HCT116 (cell line): ENCODE results near the gene SH3GL2. TPM values are rescaled to one million over a fixed set of nuclear protein-coding genes. Genes with fewer than 3 reads are reported as not detected.
"Not testable (repeated sequence)": the region's sequence is repeated elsewhere in the genome, so short reads cannot be mapped to it uniquely, and the experiment has no call there.

Experiments used
- ATAC-seq: fragments of 200-7000 bp; cut with Tn5 transposase; 2 replicates; pipeline ENCODE4 v1.9.1; 2020; ENCODE audit warnings: mild to moderate bottlenecking, moderate library complexity
- BruUV-seq: library from RNA; stranded (reverse); fragments of 400-500 nt; replicated peaks from 2 replicates; lab custom pipeline; 2021; lab: Mats Ljungman, UMichigan
- CTCF ChIA-PET: fragments of 300-600 bp; sonication (Branson Sonifier 250); formaldehyde crosslinking; loops from one replicate; lab custom pipeline; 2021; ENCODE audit warnings: antibody characterized with exemption; lab: Charles Lee
- POLR2A ChIA-PET: fragments of 300-600, 350-600 bp; sonication (Branson Sonifier 250); formaldehyde crosslinking; loops from one replicate; lab custom pipeline; 2021; ENCODE audit warnings: antibody characterized with exemption; lab: Charles Lee
- RAD21 ChIA-PET, 2 experiments: fragments of 300-600 bp; sonication (Branson Sonifier 250); formaldehyde crosslinking; loops; one replicate each; lab custom pipeline; 2023; ENCODE audit warnings: low total read pairs in 2 of 2; ENCODE audit not compliant: uncharacterized antibody in 2 of 2, unreplicated experiment in 2 of 2, low non-redundant PET in 1 of 2; lab: Charles Lee
- DNase-seq: peaks from one replicate; pipeline ENCODE4 v3.0.0-alpha.2; 2010; ENCODE audit warnings: low read depth, low spot score
- H2AFZ ChIP-seq: fragments of 200-600 bp; shearing (Covaris generic), sonication (generic); 2 replicates; pipeline ENCODE4 v1.6.1; 2017; ENCODE audit warnings: low read depth, mixed run types, mixed read lengths, antibody characterized with exemption, low read length; ENCODE audit not compliant: poor library complexity, severe bottlenecking
- H3K27ac ChIP-seq: 2 replicates; pipeline ENCODE4 v1.5.1; 2012; ENCODE audit warnings: low read depth, low read length
- H3K27me3 ChIP-seq: fragments of 200-600 bp; sonication (generic); 2 replicates; pipeline ENCODE4 v1.6.1; 2016; ENCODE audit warnings: mixed run types, low read length, mixed read lengths; ENCODE audit not compliant: insufficient read depth
- H3K36me3 ChIP-seq, 2 experiments: fragments of 200-500 bp in 1 of 2; fragments of 200-600 bp in 1 of 2; sonication (Bioruptor generic) in 1 of 2; sonication (generic) in 1 of 2; 2 replicates each; pipeline versions ENCODE4 v1.5.1 to v1.6.1; 2014 to 2016; ENCODE audit warnings: low read length in 2 of 2, inconsistent platforms in 1 of 2, mixed read lengths in 1 of 2, mixed run types in 1 of 2; ENCODE audit not compliant: insufficient read depth in 2 of 2, control insufficient read depth in 1 of 2
- H3K4me1 ChIP-seq, 2 experiments: fragments of 200-600 bp in 1 of 2; sonication (generic) in 1 of 2; 2 replicates each; pipeline versions ENCODE4 v1.5.1 to v1.6.1; 2012 to 2017; ENCODE audit warnings: low read length in 2 of 2, inconsistent platforms in 1 of 2, mild to moderate bottlenecking in 1 of 2, mixed read lengths in 1 of 2, mixed run types in 1 of 2, moderate library complexity in 1 of 2; ENCODE audit not compliant: insufficient read depth in 2 of 2, control insufficient read depth in 1 of 2
- H3K4me2 ChIP-seq: fragments of 200-600 bp; sonication (generic); 2 replicates; pipeline ENCODE4 v1.6.1; 2017; ENCODE audit warnings: mixed run types, low read length, mixed read lengths
- H3K4me3 ChIP-seq, 2 experiments: fragments of 200-600 bp in 1 of 2; sonication (generic) in 1 of 2; replicated peaks in 1 of 2; 2 replicates each; pipeline ENCODE4 v1.5.1; 2011 to 2016; ENCODE audit warnings: low read length in 2 of 2, control low read depth in 1 of 2, low read depth in 1 of 2, mild to moderate bottlenecking in 1 of 2, mixed read lengths in 1 of 2, mixed run types in 1 of 2
- H3K79me2 ChIP-seq: fragments of 200-600 bp; sonication (generic); 2 replicates; pipeline ENCODE4 v1.6.1; 2017; ENCODE audit warnings: mild to moderate bottlenecking, mixed run types, low read length, moderate library complexity, mixed read lengths; ENCODE audit not compliant: insufficient read depth
- H3K9ac ChIP-seq: fragments of 200-600 bp; sonication (generic); 2 replicates; pipeline ENCODE4 v1.6.1; 2016; ENCODE audit warnings: low read length, mixed read lengths
- H3K9me2 ChIP-seq: fragments of 200-600 bp; sonication (generic), shearing (Covaris generic); 2 replicates; pipeline ENCODE4 v1.6.1; 2017; ENCODE audit warnings: mixed run types, mild to moderate bottlenecking, moderate library complexity; ENCODE audit not compliant: insufficient read depth
- H3K9me3 ChIP-seq, 2 experiments: fragments of 200-500 bp in 1 of 2; fragments of 200-600 bp in 1 of 2; sonication (Bioruptor generic) in 1 of 2; sonication (generic) in 1 of 2; 2 replicates each; pipeline ENCODE4 v1.6.1; 2014 to 2017; ENCODE audit warnings: low read length in 2 of 2, mixed read lengths in 2 of 2, inconsistent platforms in 1 of 2, low read depth in 1 of 2, mild to moderate bottlenecking in 1 of 2, mixed run types in 1 of 2, moderate library complexity in 1 of 2; ENCODE audit not compliant: control insufficient read depth in 1 of 2, insufficient read depth in 1 of 2
- H4K20me1 ChIP-seq: fragments of 200-600 bp; sonication (generic), shearing (Covaris generic); 2 replicates; pipeline ENCODE4 v1.6.1; 2017; ENCODE audit warnings: mixed run types, mild to moderate bottlenecking, moderate library complexity; ENCODE audit not compliant: insufficient read depth
- CEBPB ChIP-seq: IDR thresholded peaks from 2 replicates; pipeline ENCODE4 v1.6.1; 2012; ENCODE audit warnings: low read depth
- EZH2phosphoT487 ChIP-seq: fragments of 200-600 bp; IDR thresholded peaks from 2 replicates; pipeline ENCODE4 v1.6.1; 2018; ENCODE audit warnings: antibody characterized with exemption, borderline replicate concordance
- POLR2AphosphoS5 ChIP-seq: IDR thresholded peaks from 2 replicates; pipeline ENCODE4 v1.6.1; 2011; ENCODE audit warnings: mild to moderate bottlenecking, low read depth, low read length, moderate library complexity
- SIN3A ChIP-seq: IDR thresholded peaks from 2 replicates; pipeline ENCODE4 v1.6.1; 2012; ENCODE audit warnings: low read depth
- SP1 ChIP-seq: IDR thresholded peaks from 2 replicates; pipeline ENCODE4 v1.6.1; 2012; ENCODE audit warnings: low read depth
- intact Hi-C: fragments of 100-400 bp; cut with micrococcal nuclease; formaldehyde crosslinking; loops from 2 replicates; pipeline ENCODE4 v1.10.0; 2022
- total RNA-seq: library from RNA; stranded (reverse); gene quantifications from one replicate; pipeline ENCODE4 v1.2.1, GENCODE V29; 2021; ENCODE audit not compliant: unreplicated experiment

Gene SH3GL2
- total RNA-seq, 1 experiment from 2014 or later = not detected

GRCh38 chr9:17764306-17764705, 185.4 kb downstream of the SH3GL2 start:
- Histone ChIP-seq H3K4me1 (no peaks in the 10 kb centered on the region), H3K36me3 (no peaks in the 10 kb centered on the region), H3K9me3 (no peaks in the 10 kb centered on the region), H2AFZ (no peak overlapping the region), H3K9me2 (no peaks in the 10 kb centered on the region), H3K4me2 (no peak overlapping the region), H3K9ac (no peak overlapping the region), H3K27ac (no peak overlapping the region), H3K27me3 (no peaks in the 10 kb centered on the region), H4K20me1 (no peaks in the 10 kb centered on the region), H3K4me3 (no peak overlapping the region), H3K79me2 (no peaks in the 10 kb centered on the region)
- ChIA-PET POLR2A (no interaction called here), CTCF (no interaction called here), RAD21 (no interaction called here)
- intact Hi-C loops = no loop called here
- TF ChIP-seq SIN3A = no peak
- TF ChIP-seq SP1 = no peak
- no peak for TF ChIP-seq EZH2phosphoT487
- TF ChIP-seq POLR2AphosphoS5 = no peak
- TF ChIP-seq CEBPB = no peak
- DNase-seq (no peak), ATAC-seq (no peak)
- BruUV-seq = no TSS peak

GRCh38 chr9:17765131-17765530, 186.3 kb downstream of the SH3GL2 start:
- ATAC-seq, DNase-seq, H3K27me3 ChIP-seq, H3K9ac ChIP-seq, H3K4me3 ChIP-seq, H3K9me2 ChIP-seq, RAD21 ChIA-PET, H3K36me3 ChIP-seq, H4K20me1 ChIP-seq, POLR2A ChIA-PET, H2AFZ ChIP-seq, CTCF ChIA-PET, BruUV-seq, H3K27ac ChIP-seq, intact Hi-C loops, H3K4me1 ChIP-seq, H3K4me2 ChIP-seq, H3K9me3 ChIP-seq, H3K79me2 ChIP-seq: not testable (repeated sequence)
